Right ventricle myocardium superior (tissue), 1 donor: Measurements from ENCODE around the gene TNIP1. TPM values are rescaled to one million over a fixed set of nuclear protein-coding genes. Genes with fewer than 3 reads are reported as not detected.
A peak's percentile ranks its signal among the peaks of the same experiment; 100 is the strongest.

Experiments
- ATAC-seq: fragments of 200-7000 bp; cut with Tn5 transposase; one replicate; pipeline ENCODE4 v1.9.1; 2020; ENCODE audit warnings: mild to moderate bottlenecking; ENCODE audit not compliant: poor library complexity
- DNase-seq: peaks from one replicate; pipeline ENCODE4 v3.0.0-alpha.2; 2020
- intact Hi-C: fragments of 100-400 bp; cut with DNase I; formaldehyde crosslinking; loops from one replicate; pipeline ENCODE4 v1.11.2; 2022
- total RNA-seq: library from RNA; stranded (reverse); fragmentation: NEBNext Ultra II Directional; extraction: Animal tissue kit (Norgen Biotek cat#: 25700); gene quantifications from one replicate; pipeline ENCODE4 v1.2.1, GENCODE V29; 2021
- donor health status: DM: no; HTN: yes; CAD: no; lungs with severe emphysema.

TNIP1 gene
- total RNA-seq, 1 donor from 2014 or later, result 126 TPM

DNA sequence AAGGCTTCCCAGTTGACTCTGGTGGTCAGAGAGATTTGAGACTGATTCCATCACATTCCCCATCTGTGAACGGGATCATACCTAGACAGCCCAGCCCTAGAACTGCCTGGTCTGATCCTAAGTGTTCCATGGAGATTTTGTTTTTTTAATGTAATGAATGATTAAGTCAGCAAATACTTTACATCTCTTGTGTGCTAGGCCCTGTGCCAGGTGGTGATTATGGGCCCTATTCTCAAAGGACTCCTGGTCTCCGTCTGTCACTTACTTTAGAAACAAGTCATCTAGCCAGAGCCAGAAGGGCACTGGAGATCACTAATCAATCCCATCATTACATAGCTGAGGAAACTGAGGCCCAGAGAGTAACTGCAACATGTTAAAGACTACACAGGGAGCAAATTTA lies 61.5 kb downstream of the TNIP1 start:
- DNase-seq (no peak), ATAC-seq (no peak)
- intact Hi-C loops, result no loop called here

DNA sequence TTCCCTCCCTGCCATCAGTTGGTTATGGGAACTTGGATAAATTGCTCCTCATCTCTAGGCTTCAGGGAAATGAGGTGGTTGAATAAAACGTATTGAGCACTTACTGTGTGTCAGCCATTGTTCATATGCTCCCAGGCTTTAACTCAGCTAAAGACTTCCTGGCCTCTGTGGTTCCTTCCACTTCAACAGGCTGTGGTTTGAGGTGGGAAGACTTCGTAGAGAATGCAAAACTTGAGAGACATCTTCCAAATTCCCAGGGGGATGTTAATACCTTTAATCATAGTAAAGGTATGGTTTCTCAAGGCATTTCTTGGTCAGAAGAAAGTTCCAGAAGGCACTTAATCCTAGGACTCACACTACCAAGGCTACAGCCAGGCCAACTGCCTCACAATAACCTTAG lies 62.0 kb downstream of the TNIP1 start:
- intact Hi-C loops, result no loop called here
- ATAC-seq (no peak), DNase-seq (no peak)

DNA sequence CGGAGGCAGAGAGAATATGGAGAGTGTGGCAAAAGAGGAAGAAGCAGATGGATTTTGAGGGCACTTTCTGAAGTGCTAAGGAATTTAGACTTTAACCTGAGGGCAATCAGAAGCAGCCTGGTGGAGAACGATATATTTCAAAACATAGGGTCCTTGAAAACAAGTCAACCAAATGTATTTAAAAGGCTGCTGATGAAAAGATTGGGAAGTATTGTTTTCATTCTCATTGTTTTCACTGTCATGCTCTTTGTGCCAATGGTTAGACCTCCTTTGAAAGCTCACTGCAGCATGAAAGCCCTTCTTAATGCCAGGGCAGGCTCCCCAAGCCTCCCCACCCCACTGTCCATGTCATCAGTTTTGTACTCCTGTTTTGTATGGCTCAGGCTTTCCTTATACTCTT lies 62.9 kb downstream of the TNIP1 start:
- DNase-seq, result no peak
- intact Hi-C loops, result no loop called here
- ATAC-seq, result no peak

DNA sequence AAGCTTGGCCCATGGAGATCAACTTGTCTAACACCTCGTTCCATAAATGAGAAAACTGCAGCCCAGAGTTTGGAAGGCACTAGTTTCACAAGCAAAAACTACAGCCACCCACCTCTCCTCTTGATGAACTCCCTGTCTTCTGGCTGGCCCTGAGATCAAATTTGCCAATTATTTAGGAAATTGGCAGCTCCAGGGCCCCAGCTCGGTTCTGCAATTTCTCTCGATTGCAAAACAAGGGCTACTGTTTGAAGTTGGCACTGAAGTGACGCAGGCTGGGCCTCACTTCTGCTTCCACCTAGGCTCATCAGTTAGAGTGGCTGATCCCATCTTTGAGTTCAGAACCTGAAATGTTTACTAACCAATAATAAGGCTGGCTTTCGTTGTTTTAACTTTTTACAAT lies 64.1 kb downstream of the TNIP1 start:
- ATAC-seq (peak; percentile 3), DNase-seq (peak; percentile 76)
- intact Hi-C loops, result no loop called here

GRCh38 chr5:151015974-151016587 lies 64.8 kb downstream of the TNIP1 start:
- DNase-seq (no peak), ATAC-seq (no peak)
- intact Hi-C loops, result no loop called here

- intact Hi-C loops, result no loop called here
- peak; percentile 14 for ATAC-seq
- no peak for DNase-seq
Measured at GRCh38 chr5:151014680-151015343, 66.0 kb downstream of the TNIP1 start.

DNA sequence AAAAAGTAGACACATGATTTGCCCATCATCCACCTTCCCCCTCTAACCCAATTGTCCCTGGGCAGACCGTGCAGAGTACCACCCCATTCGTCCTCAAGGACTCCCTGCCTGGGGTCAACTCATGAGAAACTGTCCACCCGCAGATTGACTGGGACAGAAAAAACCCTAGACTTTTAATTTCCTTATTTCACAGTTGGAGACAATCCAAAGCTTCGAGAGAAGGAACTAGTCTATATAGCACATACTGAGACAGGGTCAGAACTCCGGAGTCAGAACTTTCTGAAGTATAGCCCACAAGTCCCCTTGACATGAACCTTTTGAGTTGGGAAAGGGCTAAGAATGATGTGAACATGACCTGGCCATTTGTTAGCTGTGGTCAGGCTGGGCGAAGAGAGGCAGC lies 68.0 kb downstream of the TNIP1 start:
- no peak for ATAC-seq
- DNase-seq, result no peak
- intact Hi-C loops, result no loop called here

GRCh38 chr5:151008906-151009305 lies 71.9 kb downstream of the TNIP1 start:
- intact Hi-C loops, result loop anchor here (5.0 to 10.0 kb wide), 2 partner anchors 103 to 236 kb away; no protein-coding TSS in a partner anchor
- DNase-seq (no peak), ATAC-seq (no peak)

DNA sequence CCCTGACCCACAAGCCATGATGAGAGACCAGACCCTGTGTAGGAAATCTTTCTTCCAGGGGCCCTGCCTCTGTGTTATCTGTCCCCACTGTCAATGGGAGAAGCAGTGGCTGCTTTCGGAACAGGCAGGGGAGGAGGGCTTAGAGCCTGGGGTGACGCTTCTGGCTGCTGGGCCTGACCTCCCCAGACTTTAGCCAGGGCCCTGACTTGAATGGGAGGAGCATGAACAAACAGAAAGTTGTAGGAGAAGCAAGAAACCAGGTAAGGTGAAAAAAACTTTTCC lies 72.7 kb downstream of the TNIP1 start:
- DNase-seq, result no peak
- ATAC-seq, result no peak
- intact Hi-C loops, result loop anchor here (5.0 to 10.0 kb wide), 2 partner anchors 104 to 237 kb away; no protein-coding TSS in a partner anchor

GRCh38 chr5:151007430-151008209 lies 73.2 kb downstream of the TNIP1 start:
- DNase-seq (no peak), ATAC-seq (no peak)
- intact Hi-C loops, result loop anchor here (5.0 to 10.0 kb wide), 2 partner anchors 105 to 237 kb away; no protein-coding TSS in a partner anchor

- intact Hi-C loops, result loop anchor here (5.0 to 10.0 kb wide), 2 partner anchors 105 to 238 kb away; no protein-coding TSS in a partner anchor
- ATAC-seq, result peak; percentile 24
- DNase-seq, result peak; percentile 69
Measured at GRCh38 chr5:151006704-151007334, 74.0 kb downstream of the TNIP1 start.

DNA sequence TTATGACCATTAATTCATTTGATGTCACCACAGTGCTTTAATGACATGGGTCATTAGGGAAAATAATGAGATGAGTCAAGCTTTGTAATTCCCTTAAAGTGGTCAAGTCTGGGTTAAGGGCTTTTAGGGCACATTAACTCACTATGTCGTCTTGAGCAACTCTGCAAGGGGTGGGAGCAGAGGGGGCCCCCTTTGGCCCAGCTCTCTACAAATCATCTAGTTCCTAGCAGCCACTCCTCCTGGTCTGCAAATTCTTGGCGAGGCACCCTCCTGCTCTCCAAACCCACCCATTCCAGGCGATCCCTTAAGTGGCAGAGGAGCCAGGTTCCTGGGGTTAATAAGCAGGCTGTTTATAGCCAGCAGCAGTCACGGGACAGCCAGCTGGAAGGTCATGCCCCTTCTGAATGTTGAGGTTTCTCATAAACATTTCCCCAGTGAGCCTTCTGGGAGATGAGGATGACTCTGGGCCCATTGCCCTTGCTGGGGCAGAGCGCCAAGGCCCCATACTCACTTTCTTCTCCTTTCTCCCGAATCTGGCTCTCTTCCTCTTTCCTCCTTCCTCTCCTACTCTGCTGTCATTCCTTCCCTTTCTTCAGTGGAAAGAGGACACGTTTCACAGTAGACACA lies 74.8 kb downstream of the TNIP1 start:
- intact Hi-C loops, result loop anchor here (5.0 to 10.0 kb wide), 2 partner anchors 106 to 239 kb away; no protein-coding TSS in a partner anchor
- peak; percentile 92 for DNase-seq

GRCh38 chr5:151005187-151005949 lies 75.5 kb downstream of the TNIP1 start:
- DNase-seq (peak; percentile 65), ATAC-seq (peak; percentile 55)
- intact Hi-C loops, result loop anchor here (5.0 to 10.0 kb wide), 2 partner anchors 107 to 239 kb away; no protein-coding TSS in a partner anchor

More for the DNA sequence above, 74.8 kb downstream of the TNIP1 start:
- ATAC-seq, result peak; percentile 84

GRCh38 chr5:151004499-151004898 lies 76.3 kb downstream of the TNIP1 start:
- no peak for ATAC-seq
- no peak for DNase-seq
- intact Hi-C loops, result loop anchor here (5.0 to 10.0 kb wide), 2 partner anchors 43 to 240 kb away; no protein-coding TSS in a partner anchor

GRCh38 chr5:151003503-151003860 lies 77.4 kb downstream of the TNIP1 start:
- ATAC-seq, result no peak
- intact Hi-C loops, result loop anchor here (5.0 to 10.0 kb wide), 2 partner anchors 44 to 241 kb away; no protein-coding TSS in a partner anchor
- no peak for DNase-seq

DNA sequence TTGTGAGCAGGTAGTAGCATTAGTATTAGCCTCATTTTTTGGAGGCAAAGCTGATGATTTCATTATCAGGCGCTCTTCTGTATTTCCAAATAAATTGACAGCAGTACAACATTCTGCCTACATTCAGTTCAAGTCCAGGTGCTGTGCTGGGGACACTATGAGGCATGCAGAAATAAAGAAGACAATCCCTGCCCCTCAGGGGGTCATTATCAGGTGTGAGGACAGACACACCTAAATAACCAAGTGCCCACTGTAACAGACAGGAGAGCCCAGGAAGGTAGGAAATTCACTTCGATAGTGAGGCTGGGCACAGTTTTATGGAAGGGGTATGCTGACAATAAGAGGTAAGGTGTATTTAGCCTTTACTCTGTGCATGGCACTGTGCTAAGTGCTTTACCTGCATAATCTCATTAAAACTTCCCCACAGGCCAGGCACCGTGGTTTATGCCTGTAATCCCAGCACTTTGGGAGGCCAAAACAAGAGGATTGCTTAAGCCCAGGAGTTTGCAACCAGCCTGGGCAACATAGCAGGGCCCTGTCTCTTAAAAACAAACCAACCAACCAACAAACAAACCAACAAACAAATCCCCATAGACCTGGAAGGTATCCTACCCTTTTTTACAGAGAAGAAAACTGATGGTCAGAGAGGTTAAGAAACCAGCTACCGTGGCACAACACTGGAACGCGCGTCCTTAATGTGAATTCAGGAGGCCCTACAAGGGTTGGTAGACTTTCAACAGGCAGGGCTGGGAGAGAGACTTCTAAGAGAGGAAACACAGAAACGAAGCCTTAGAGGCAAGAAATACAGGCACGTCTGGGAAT lies 77.9 kb downstream of the TNIP1 start:
- intact Hi-C loops, result loop anchor here (5.0 to 10.0 kb wide), 2 partner anchors 44 to 242 kb away; no protein-coding TSS in a partner anchor
- DNase-seq, result no peak
- ATAC-seq, result no peak

DNA sequence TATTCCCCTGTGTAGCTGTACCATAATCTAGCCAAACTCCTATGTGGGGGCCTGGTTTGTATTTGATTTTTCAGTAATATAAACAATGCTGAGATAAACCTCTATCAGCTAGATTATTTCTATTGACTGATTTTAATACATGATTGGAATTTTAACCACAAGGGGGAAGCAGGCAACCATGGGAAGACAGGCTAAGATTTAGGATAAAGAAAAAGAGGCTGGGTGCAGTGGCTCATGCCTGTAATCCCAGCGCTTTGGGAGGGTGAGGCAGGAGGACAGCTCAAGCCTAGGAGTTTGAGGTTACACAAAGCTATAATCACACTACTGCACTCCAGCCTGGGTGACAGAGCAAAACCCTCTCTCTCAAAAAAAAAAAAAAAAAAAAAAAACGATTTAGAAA lies 78.6 kb downstream of the TNIP1 start:
- DNase-seq, result no peak
- no peak for ATAC-seq

More for the DNA sequence above, 78.6 kb downstream of the TNIP1 start:
- intact Hi-C loops, result loop anchor here (5.0 to 10.0 kb wide), 2 partner anchors 45 to 243 kb away; no protein-coding TSS in a partner anchor
